CD14-positive monocyte (primary cell): ENCODE results near the gene GPR132. TPM values are rescaled to one million over a fixed set of nuclear protein-coding genes. Genes with fewer than 3 reads are reported as not detected.

Experiments
- DNase-seq, 3 donors: peaks; one replicate each; pipeline ENCODE4 v3.0.0-alpha.2; 2011 to 2022
- H2AFZ ChIP-seq: 2 replicates; pipeline ENCODE4 v1.6.0; 2012; ENCODE audit warnings: mild to moderate bottlenecking, low read depth, low read length, inconsistent platforms; ENCODE audit not compliant: insufficient read depth, poor library complexity, severe bottlenecking
- H3K27ac ChIP-seq, 2 donors: 1 replicate in 1 of 2; 2 replicates in 1 of 2; pipeline ENCODE4 v1.5.1; 2012 to 2013; ENCODE audit warnings: low read length in 2 of 2, control low read depth in 1 of 2, inconsistent platforms in 1 of 2, low read depth in 1 of 2, mild to moderate bottlenecking in 1 of 2
- H3K27me3 ChIP-seq, 2 donors: one replicate each; pipeline versions ENCODE4 v1.6.0 to v1.6.1; 2011 to 2013; ENCODE audit warnings: low read length in 2 of 2; ENCODE audit not compliant: control insufficient read depth in 2 of 2, insufficient read depth in 2 of 2
- H3K36me3 ChIP-seq, 2 donors: replicated peaks in 1 of 2; 1 replicate in 1 of 2; 2 replicates in 1 of 2; pipeline versions ENCODE4 v1.5.1 to v1.6.1; 2012 to 2013; ENCODE audit warnings: low read length in 2 of 2, control low read depth in 1 of 2, inconsistent platforms in 1 of 2, mild to moderate bottlenecking in 1 of 2; ENCODE audit not compliant: insufficient read depth in 2 of 2, control insufficient read depth in 1 of 2
- H3K4me1 ChIP-seq, 2 donors: 1 replicate in 1 of 2; 2 replicates in 1 of 2; pipeline versions ENCODE4 v1.5.1 to v1.6.1; 2012 to 2013; ENCODE audit warnings: low read length in 2 of 2, control low read depth in 1 of 2, inconsistent platforms in 1 of 2, mild to moderate bottlenecking in 1 of 2, moderate library complexity in 1 of 2; ENCODE audit not compliant: insufficient read depth in 2 of 2, control insufficient read depth in 1 of 2
- H3K4me2 ChIP-seq: replicated peaks from 2 replicates; pipeline ENCODE3; 2012; ENCODE audit warnings: low read length, moderate library complexity, mild to moderate bottlenecking; ENCODE audit not compliant: poor library complexity, severe bottlenecking; ENCODE audit errors: extremely low read depth
- H3K4me3 ChIP-seq, 3 experiments: fragments of 200-600 bp in 1 of 3; sonication (generic) in 1 of 3; replicated peaks in 1 of 3; 1 replicate in 2 of 3; 2 replicates in 1 of 3; pipeline ENCODE4 v1.5.1; 2011 to 2013; ENCODE audit warnings: low read length in 3 of 3, mild to moderate bottlenecking in 3 of 3, control low read depth in 2 of 3, low read depth in 2 of 3, inconsistent platforms in 1 of 3, moderate library complexity in 1 of 3
- H3K79me2 ChIP-seq: 2 replicates; pipeline ENCODE4 v1.6.0; 2012; ENCODE audit warnings: mild to moderate bottlenecking, control low read depth, inconsistent platforms, low read length, moderate library complexity; ENCODE audit not compliant: insufficient read depth
- H3K9ac ChIP-seq: 2 replicates; pipeline ENCODE4 v1.6.0; 2017; ENCODE audit warnings: low read length, mild to moderate bottlenecking; ENCODE audit not compliant: insufficient read depth, poor library complexity, severe bottlenecking
- H3K9me3 ChIP-seq, 2 donors: replicated peaks in 1 of 2; 1 replicate in 1 of 2; 2 replicates in 1 of 2; pipeline versions ENCODE4 v1.5.1 to v1.6.1; 2012 to 2013; ENCODE audit warnings: low read length in 2 of 2, control low read depth in 1 of 2; ENCODE audit not compliant: control insufficient read depth in 1 of 2, insufficient read depth in 1 of 2
- H4K20me1 ChIP-seq: 2 replicates; pipeline ENCODE4 v1.6.0; 2012; ENCODE audit warnings: mild to moderate bottlenecking, low read length, control low read depth, moderate library complexity; ENCODE audit not compliant: insufficient read depth
- H3K27ac Mint-ChIP-seq, 7 donors: one replicate each; pipeline ENCODE4 v1.8.0; 2020; ENCODE audit warnings: mild to moderate bottlenecking in 7 of 7, mixed read lengths in 7 of 7, moderate library complexity in 6 of 7, inconsistent platforms in 2 of 7
- H3K27me3 Mint-ChIP-seq, 3 donors: one replicate each; pipeline ENCODE4 v1.8.0; 2021 to 2022; ENCODE audit warnings: low read depth in 3 of 3, mild to moderate bottlenecking in 3 of 3, mixed read lengths in 3 of 3, moderate library complexity in 3 of 3, inconsistent platforms in 1 of 3
- H3K36me3 Mint-ChIP-seq, 2 donors: one replicate each; pipeline ENCODE4 v1.8.0; 2020; ENCODE audit warnings: mixed read lengths in 2 of 2, inconsistent platforms in 1 of 2, mild to moderate bottlenecking in 1 of 2
- H3K4me1 Mint-ChIP-seq: one replicate; pipeline ENCODE4 v1.8.0; 2020; ENCODE audit warnings: mild to moderate bottlenecking, mixed read lengths
- H3K4me3 Mint-ChIP-seq, 2 donors: one replicate each; pipeline ENCODE4 v1.8.0; 2020; ENCODE audit warnings: mild to moderate bottlenecking in 2 of 2, mixed read lengths in 2 of 2, moderate library complexity in 1 of 2
- H3K9me3 Mint-ChIP-seq, 7 donors: one replicate each; pipeline ENCODE4 v1.8.0; 2020 to 2022; ENCODE audit warnings: mixed read lengths in 7 of 7, mild to moderate bottlenecking in 6 of 7, moderate library complexity in 6 of 7, inconsistent platforms in 2 of 7
- CTCF ChIP-seq: fragments of 200-600 bp; IDR thresholded peaks from one replicate; pipeline ENCODE4 v1.8.0; 2022; ENCODE audit warnings: antibody characterized with exemption, mild to moderate bottlenecking
- WGBS: methylation state at CpG from one replicate; pipeline ENCODE4 v1.1.5; 2013; ENCODE audit warnings: missing lambda C conversion rate; ENCODE audit not compliant: insufficient coverage; 5-methylcytosine and 5-hydroxymethylcytosine counted together
- intact Hi-C, 2 donors: fragments of 100-400 bp; cut with micrococcal nuclease; formaldehyde crosslinking; loops; one replicate each; pipeline versions ENCODE4 v1.15.0 to v1.15.1; 2023
- polyA plus RNA-seq, 3 donors: library from polyadenylated mRNA; depleted of rRNA in 1 of 3; unstranded in 2 of 3; stranded (reverse) in 1 of 3; fragments of 300-500 nt in 2 of 3; fragments of >200 nt in 1 of 3; fragmentation: Illumina TruSeq in 2 of 3; gene quantifications; 1 replicate in 2 of 3; 2 replicates in 1 of 3; pipeline ENCODE4 v1.2.3, GENCODE V29; 2012 to 2021

Gene GPR132
- polyA plus RNA-seq, 3 donors: 6.3 to 19.0 (median 13.0) TPM

- Mint-ChIP-seq H3K9me3 (peaks cover 0 to 2% (median 0%) of the 10 kb centered on the region in 7 donors), H3K36me3 (peaks cover 4 to 5% of the 10 kb centered on the region in 2 donors), H3K4me1 (peaks cover 67% of the 10 kb centered on the region), H3K4me3 (peak overlapping the region; percentile 62 to 83), H3K27me3 (peaks cover 0 to 6% (median 5%) of the 10 kb centered on the region in 3 donors), H3K27ac (peak overlapping the region; percentile 91 to 99 (median 98))
- no peak for TF ChIP-seq CTCF
- Histone ChIP-seq H3K4me2 (peak overlapping the region; percentile 42), H3K79me2 (peaks cover 24% of the 10 kb centered on the region), H3K4me3 (peak overlapping the region in 1 of 3 experiments; percentile 45), H2AFZ (no peak overlapping the region), H3K27me3 (no peaks in the 10 kb centered on the region), H4K20me1 (no peaks in the 10 kb centered on the region), H3K36me3 (no peaks in the 10 kb centered on the region), H3K9ac (peak overlapping the region; percentile 79), H3K4me1 (peaks cover 67 to 73% of the 10 kb centered on the region in 2 donors), H3K27ac (peak overlapping the region; percentile 97 to 99), H3K9me3 (no peaks in the 10 kb centered on the region)
- intact Hi-C loops: loop anchor here (2.0 to 10.0 kb wide), 3 partner anchors 49 to 415 kb away; partner anchors contain the start of genes CDCA4 (in 1 of the 2) and CRIP1 (in 1 of the 2)
- peak; percentile 96 to 100 (median 96) for DNase-seq
- 29% methylated on average over 10 of the region's 20 CpGs for WGBS
These were observed 4.9 kb upstream of the GPR132 start for GRCh38 chr14:105069871-105070759.

GRCh38 chr14:105069522-105069870 lies 4.3 kb upstream of the GPR132 start:
- H3K9ac ChIP-seq: peak overlapping the region; percentile 79
- DNase-seq: peak in 1 of 3 donors; percentile 71
- no peak overlapping the region for H2AFZ ChIP-seq
- H3K9me3 Mint-ChIP-seq: peaks cover 0 to 3% (median 0%) of the 10 kb centered on the region in 7 donors
- H3K27me3 ChIP-seq: no peaks in the 10 kb centered on the region
- intact Hi-C loops: loop anchor here (2.0 to 10.0 kb wide), 2 partner anchors 49 to 415 kb away; partner anchors contain the start of genes CDCA4 (in 1 of the 2) and CRIP1 (in 1 of the 2)
- no peak for TF ChIP-seq CTCF
- H3K4me1 ChIP-seq: peaks cover 68 to 71% of the 10 kb centered on the region in 2 donors
- H3K9me3 ChIP-seq: no peaks in the 10 kb centered on the region
- H3K4me3 ChIP-seq: peak overlapping the region in 1 of 3 experiments; percentile 45
- peak overlapping the region; percentile 97 to 99 for H3K27ac ChIP-seq
- no peaks in the 10 kb centered on the region for H3K36me3 ChIP-seq
- H3K4me1 Mint-ChIP-seq: peaks cover 67% of the 10 kb centered on the region
- H3K79me2 ChIP-seq: peaks cover 30% of the 10 kb centered on the region
- H3K27ac Mint-ChIP-seq: peak overlapping the region; percentile 91 to 99 (median 98)
- peak overlapping the region; percentile 42 for H3K4me2 ChIP-seq
- WGBS: 94% methylated on average over 6 of the region's 10 CpGs
- H3K4me3 Mint-ChIP-seq: peak overlapping the region; percentile 62 to 83
- H4K20me1 ChIP-seq: no peaks in the 10 kb centered on the region
- H3K36me3 Mint-ChIP-seq: peaks cover 5 to 7% of the 10 kb centered on the region in 2 donors
- H3K27me3 Mint-ChIP-seq: peaks cover 0 to 6% (median 5%) of the 10 kb centered on the region in 3 donors
